HepG2 (cell line): ENCODE data around the gene ZNF629. TPM values are rescaled to one million over a fixed set of nuclear protein-coding genes. Genes with fewer than 3 reads are reported as not detected.

Experiments
- ATAC-seq: fragments of 200-7000 bp; cut with Tn5 transposase; 3 replicates; pipeline ENCODE4 v1.9.1; 2020; ENCODE audit warnings: mild to moderate bottlenecking, moderate library complexity
- Bru-seq: library from RNA; stranded (reverse); fragments of 400-500 nt; gene quantifications from one replicate; lab custom pipeline; 2021; lab: Mats Ljungman, UMichigan
- BruChase-seq, 2 experiments: library from RNA; stranded (reverse); fragments of 400-500 nt; gene quantifications; one replicate each; lab custom pipeline; 2021; lab: Mats Ljungman, UMichigan
- BruUV-seq: library from RNA; stranded (reverse); fragments of 400-500 nt; replicated peaks from 2 replicates; lab custom pipeline; 2021; lab: Mats Ljungman, UMichigan
- CTCF ChIA-PET: fragments of 300-600 bp; formaldehyde crosslinking; extraction: SDS; loops from one replicate; lab custom pipeline; 2021; ENCODE audit warnings: low total read pairs, inconsistent platforms, low intra/inter-chr PET ratio; lab: Yijun Ruan, JAX
- POLR2A ChIA-PET: fragments of 350-600 bp; sonication (Branson Sonifier 250); formaldehyde crosslinking; loops from one replicate; lab custom pipeline; 2020; ENCODE audit warnings: antibody characterized with exemption, inconsistent platforms; lab: Yijun Ruan, JAX
- DNase-seq: peaks from one replicate; pipeline ENCODE4 v3.0.0-alpha.2; 2015; ENCODE audit warnings: low spot score
- FAIRE-seq: peaks from 3 replicates; lab custom pipeline; 2011; peaks lifted over from hg19 to GRCh38; lab: Jason Lieb, UNC
- H2AFZ ChIP-seq: one replicate; pipeline ENCODE4 v1.6.1; 2011; ENCODE audit warnings: low read length, inconsistent platforms
- H3K27ac ChIP-seq: fragments of 300-600 bp; 3 replicates; pipeline ENCODE4 v1.8.0; 2011; ENCODE audit warnings: mixed run types, mild to moderate bottlenecking, mixed read lengths, low read length, inconsistent platforms; ENCODE audit not compliant: insufficient read depth; ENCODE audit errors: extremely low read length
- H3K27me3 ChIP-seq, 2 experiments: fragments of 200-600 bp in 1 of 2; 2 replicates in 1 of 2; 3 replicates in 1 of 2; pipeline versions ENCODE4 v1.6.0 to v1.8.0; 2011; ENCODE audit warnings: low read length in 2 of 2, mild to moderate bottlenecking in 2 of 2, moderate library complexity in 2 of 2, inconsistent platforms in 1 of 2; ENCODE audit not compliant: insufficient read depth in 2 of 2, control insufficient read depth in 1 of 2
- H3K36me3 ChIP-seq, 2 experiments: fragments of 200-600 bp in 1 of 2; replicated peaks in 1 of 2; 2 replicates in 1 of 2; 3 replicates in 1 of 2; pipeline versions ENCODE4 v1.5.1 to v1.8.0; 2011; ENCODE audit warnings: low read length in 2 of 2, inconsistent platforms in 1 of 2; ENCODE audit not compliant: insufficient read depth in 2 of 2, control insufficient read depth in 1 of 2
- H3K4me1 ChIP-seq: 2 replicates; pipeline ENCODE4 v1.5.1; 2012; ENCODE audit warnings: low read length, inconsistent platforms; ENCODE audit not compliant: insufficient read depth
- H3K4me2 ChIP-seq: 2 replicates; pipeline ENCODE4 v1.6.0; 2011; ENCODE audit warnings: low read depth, low read length, inconsistent platforms
- H3K4me3 ChIP-seq, 3 experiments: fragments of 200-600 bp in 1 of 3; sonication (generic), shearing (Covaris generic) in 1 of 3; replicated peaks in 1 of 3; 2 replicates each; pipeline ENCODE4 v1.5.1; 2011 to 2016; ENCODE audit warnings: low read length in 3 of 3, inconsistent platforms in 2 of 3, low read depth in 2 of 3, mild to moderate bottlenecking in 2 of 3, control low read depth in 1 of 3, mixed read lengths in 1 of 3; ENCODE audit not compliant: insufficient read depth in 1 of 3
- H3K79me2 ChIP-seq: one replicate; pipeline ENCODE4 v1.6.1; 2011; ENCODE audit warnings: low read length, inconsistent platforms; ENCODE audit not compliant: insufficient read depth
- H3K9ac ChIP-seq: 2 replicates; pipeline ENCODE4 v1.6.0; 2011; ENCODE audit warnings: mild to moderate bottlenecking, low read depth, low read length, inconsistent platforms; ENCODE audit not compliant: insufficient read depth
- H3K9me3 ChIP-seq: 2 replicates; pipeline ENCODE4 v1.5.1; 2012; ENCODE audit warnings: mild to moderate bottlenecking, low read length
- H4K20me1 ChIP-seq: 2 replicates; pipeline ENCODE4 v1.6.0; 2011; ENCODE audit warnings: inconsistent platforms, mild to moderate bottlenecking, low read length, moderate library complexity; ENCODE audit not compliant: insufficient read depth
- ARID3A ChIP-seq: IDR thresholded peaks from 2 replicates; pipeline ENCODE4 v1.6.1; 2012; ENCODE audit warnings: low read depth, low read length, improper control_type of control experiment
- BRCA1 ChIP-seq: sonication (generic); formaldehyde crosslinking; IDR thresholded peaks from 2 replicates; pipeline ENCODE4 v1.4.0; 2020; ENCODE audit warnings: missing genetic modification reagents
- DDIT3 ChIP-seq: sonication (generic); formaldehyde crosslinking; IDR thresholded peaks from 2 replicates; pipeline ENCODE4 v1.4.0; 2020; ENCODE audit warnings: mild to moderate bottlenecking, missing genetic modification reagents
- GFI1 ChIP-seq: sonication (generic); formaldehyde crosslinking; IDR thresholded peaks from 2 replicates; pipeline ENCODE4 v1.5.0; 2020; ENCODE audit warnings: missing genetic modification reagents, mild to moderate bottlenecking, borderline replicate concordance
- IRX3 ChIP-seq: sonication (generic); formaldehyde crosslinking; IDR thresholded peaks from 2 replicates; pipeline ENCODE4 v1.8.1; 2023; ENCODE audit warnings: mild to moderate bottlenecking, low read depth, missing genetic modification reagents, borderline replicate concordance
- NR3C1 ChIP-seq: sonication (generic); formaldehyde crosslinking; IDR thresholded peaks from 2 replicates; pipeline ENCODE4 v1.4.0; 2020; ENCODE audit warnings: missing genetic modification reagents
- PHF20 ChIP-seq: sonication (generic); formaldehyde crosslinking; IDR thresholded peaks from 2 replicates; pipeline ENCODE4 v1.5.0; 2020; ENCODE audit warnings: mild to moderate bottlenecking, missing genetic modification reagents
- SOX5 ChIP-seq: IDR thresholded peaks from 2 replicates; pipeline ENCODE4 v1.6.1; 2016; ENCODE audit warnings: borderline replicate concordance
- TFAP4 ChIP-seq: sonication (generic); IDR thresholded peaks from 2 replicates; pipeline ENCODE4 v1.6.1; 2016; ENCODE audit warnings: low read depth, borderline replicate concordance
- TIGD3 ChIP-seq: sonication (generic); formaldehyde crosslinking; IDR thresholded peaks from 2 replicates; pipeline ENCODE4 v1.5.1; 2020; ENCODE audit warnings: mild to moderate bottlenecking, missing genetic modification reagents, borderline replicate concordance
- YEATS4 ChIP-seq: sonication (generic); formaldehyde crosslinking; IDR thresholded peaks from 2 replicates; pipeline ENCODE4 v1.4.0; 2020; ENCODE audit warnings: missing genetic modification reagents, borderline replicate concordance
- ZNF124 ChIP-seq: sonication (generic); formaldehyde crosslinking; IDR thresholded peaks from 2 replicates; pipeline ENCODE4 v1.4.0; 2020; ENCODE audit warnings: missing genetic modification reagents
- ZNF143 ChIP-seq: sonication (generic); formaldehyde crosslinking; IDR thresholded peaks from 2 replicates; pipeline ENCODE4 v1.4.0; 2020; ENCODE audit warnings: missing genetic modification reagents
- WGBS: methylation state at CpG from one replicate; pipeline ENCODE4 v1.1.6; 2017; ENCODE audit warnings: low lambda C conversion rate; 5-methylcytosine and 5-hydroxymethylcytosine counted together
- in situ Hi-C: cut with HindIII; loops from 2 replicates; pipeline ENCODE4 v1.10.0; 2017; ENCODE audit warnings: low pct_unique_long_range_greater_than_20kb; ENCODE audit not compliant: extremely low pct_ligation_motif_present
- intact Hi-C: fragments of 100-400 bp; cut with micrococcal nuclease; formaldehyde crosslinking; loops from one replicate; pipeline ENCODE4 v1.10.0; 2022; ENCODE audit not compliant: unreplicated experiment
- long read RNA-seq, 2 experiments: library from RNA in 1 of 2; library from polyadenylated mRNA in 1 of 2; stranded (forward) in 1 of 2; unstranded in 1 of 2; transcript quantifications; one replicate each; pipeline ENCODE4 v2.0.0, GENCODE V29; 2019 to 2022
- polyA minus RNA-seq, 3 experiments: library from RNA; depleted of rRNA, polyadenylated mRNA; stranded (reverse); fragments of >200 nt; gene quantifications; 2 replicates each; pipeline ENCODE4 v1.2.3, GENCODE V29; 2011; ENCODE audit warnings: low replicate concordance in 1 of 3
- polyA plus RNA-seq, 8 experiments: library from polyadenylated mRNA; depleted of rRNA in 3 of 8; stranded (reverse) in 7 of 8; unstranded in 1 of 8; fragments of >200 nt; fragmentation: Illumina TruSeq in 4 of 8; extraction: Trizol in 4 of 8; gene quantifications; 2 replicates each; pipeline versions ENCODE4 v1.2.1 to v1.2.3, GENCODE V29; 2011 to 2016; ENCODE audit warnings: low read depth in 4 of 8, missing spikeins in 1 of 8, mixed read lengths in 1 of 8; ENCODE audit not compliant: insufficient read depth in 1 of 8
- total RNA-seq, 5 experiments: library from RNA; depleted of rRNA; stranded (reverse); fragments of >200 nt; fragmentation: Illumina TruSeq; extraction: Trizol; gene quantifications; 2 replicates each; pipeline ENCODE4 v1.2.3, GENCODE V29; 2016; ENCODE audit warnings: low read depth in 1 of 5

Gene ZNF629
- total RNA-seq (2016; rRNA removed; fragmentation: Illumina TruSeq; extraction: Trizol) (14.3 and 16.5 TPM in 2 replicates), polyA plus RNA-seq (2011; rRNA removed) (6.1 and 8.2 TPM in 2 replicates), polyA minus RNA-seq (2011; rRNA and poly(A)+ RNA removed; ENCODE audit: low replicate concordance) (9.3 and 12.7 TPM in 2 replicates), Bru-seq, nascent RNA (percentile 85 among the genes with signal in this experiment), BruChase-seq, experiment 1, labeled RNA remaining after a 6-hour chase (percentile 85 among the genes with signal in this experiment), BruChase-seq, experiment 2, labeled RNA remaining after a 2-hour chase (percentile 93 among the genes with signal in this experiment)
- 1.3 TPM in 2 replicates for total RNA-seq (2016; cell fraction: cytosol; rRNA removed; fragmentation: Illumina TruSeq; extraction: Trizol; ENCODE audit: low read depth)
- total RNA-seq (2016; cell fraction: insoluble cytoplasmic fraction; rRNA removed; fragmentation: Illumina TruSeq; extraction: Trizol): 12.7 and 16.5 TPM in 2 replicates
- total RNA-seq (2016; cell fraction: membrane; rRNA removed; fragmentation: Illumina TruSeq; extraction: Trizol): 5.2 and 5.9 TPM in 2 replicates
- total RNA-seq (2016; cell fraction: nucleus; rRNA removed; fragmentation: Illumina TruSeq; extraction: Trizol): 15.1 and 17.8 TPM in 2 replicates
- polyA plus RNA-seq (2011; cell fraction: cytosol; rRNA removed): 3.9 and 4.8 TPM in 2 replicates
- 25.0 TPM in 2 replicates for polyA plus RNA-seq (2011; cell fraction: nucleus; rRNA removed)
- 9.2 and 10.1 TPM in 2 replicates for polyA plus RNA-seq (2012)
- 0.64 and 0.65 TPM in 2 replicates for polyA plus RNA-seq (2016; cell fraction: cytosol; fragmentation: Illumina TruSeq; extraction: Trizol; ENCODE audit: low read depth)
- polyA plus RNA-seq (2016; cell fraction: insoluble cytoplasmic fraction; fragmentation: Illumina TruSeq; extraction: Trizol; ENCODE audit: low read depth): 11.8 and 14.8 TPM in 2 replicates
- polyA plus RNA-seq (2016; cell fraction: membrane; fragmentation: Illumina TruSeq; extraction: Trizol; ENCODE audit: low read depth): 2.2 and 2.7 TPM in 2 replicates
- 25.2 and 26.3 TPM in 2 replicates for polyA plus RNA-seq (2016; cell fraction: nucleus; fragmentation: Illumina TruSeq; extraction: Trizol; ENCODE audit: insufficient read depth, low read depth)
- 8.3 and 9.5 TPM in 2 replicates for polyA minus RNA-seq (2011; cell fraction: cytosol; rRNA and poly(A)+ RNA removed)
- polyA minus RNA-seq (2011; cell fraction: nucleus; rRNA and poly(A)+ RNA removed): 15.8 and 22.4 TPM in 2 replicates
- long read RNA-seq, experiment 1, partial matches to known transcripts: 0 of 10 reads
- long read RNA-seq, experiment 1, other reads (novel, unspliced or antisense): 10 of 10 reads
- long read RNA-seq, experiment 2, full-length matches to known transcripts: 7 of 52 reads
- long read RNA-seq, experiment 2, partial matches to known transcripts: 7 of 52 reads
- long read RNA-seq, experiment 2, other reads (novel, unspliced or antisense): 38 of 52 reads

GRCh38 chr16:30786936-30787612 is at the start of gene ZNF629:
TSS of gene ZNF629 (minus strand) at chr16:30787205. CDS start at chr16:30784482, 2,723 bp downstream.
- BruUV-seq: no TSS peak
- in situ Hi-C loops (no loop called here), intact Hi-C loops (loop anchor here (1.0 to 5.0 kb wide), 3 partner anchors 18 to 210 kb away; no protein-coding TSS in a partner anchor)
- H3K9ac ChIP-seq: peak within 1 kb of the TSS; percentile 95
- 2% methylated on average over 24 of the region's 37 CpGs for WGBS
- peaks cover 30% of the 10 kb centered on the region for H3K4me1 ChIP-seq
- peak; percentile 74 for FAIRE-seq
- no peaks in the 10 kb centered on the region for H4K20me1 ChIP-seq
- peak; percentile 79 for DNase-seq
- H3K9me3 ChIP-seq: no peaks in the 10 kb centered on the region
- H3K4me3 ChIP-seq: peak within 1 kb of the TSS; percentile 99 to 100 (median 100)
- peak within 1 kb of the TSS; percentile 78 for H3K27ac ChIP-seq
- H2AFZ ChIP-seq: peak within 1 kb of the TSS; percentile 8
- H3K27me3 ChIP-seq: peaks cover 3 to 5% of the 10 kb centered on the region in 2 experiments; a peak in 2 of 5 replicates
- peak; percentile 83 for ATAC-seq
- peaks cover 29% of the 10 kb centered on the region for H3K79me2 ChIP-seq
- H3K36me3 ChIP-seq: peaks cover 16 to 22% of the 10 kb centered on the region in 2 experiments
- ChIA-PET CTCF (interaction anchor here (1.0 kb wide), 1 partner anchor 27 kb away, joined by 3 read pairs; no protein-coding TSS in a partner anchor), POLR2A (interaction anchor here (0.6 to 2.9 kb wide), 16 partner anchors 9 to 157 kb away, joined by 3 to 257 read pairs (median 6); partner anchors contain the start of genes FBRS and PHKG2)
- H3K4me2 ChIP-seq: peak within 1 kb of the TSS; percentile 92
- no peak; the same call in 1 of the 2 replicates for TF ChIP-seq TFAP4
- peak; percentile 64; the same call in 1 of the 2 replicates for TF ChIP-seq GFI1
- TF ChIP-seq IRX3 (CRISPR knock-in tag): peak; percentile 63
- TF ChIP-seq SOX5 (CRISPR knock-in tag): peak; percentile 35; the same call in 1 of the 2 replicates
- TF ChIP-seq PHF20: peak; percentile 89
- TF ChIP-seq ARID3A: no peak
- no peak for TF ChIP-seq DDIT3
- TF ChIP-seq TIGD3 (CRISPR knock-in tag): 0 out of 2 replicates have a peak, but pooled peaks have one; percentile 37
- TF ChIP-seq YEATS4 (CRISPR knock-in tag): peak; percentile 64; the same call in 1 of the 2 replicates
- peak; percentile 34; the same call in 1 of the 2 replicates for TF ChIP-seq ZNF124 (CRISPR knock-in tag)
- TF ChIP-seq ZNF143 (CRISPR knock-in tag): peak; percentile 74
- TF ChIP-seq BRCA1 (CRISPR knock-in tag): peak; percentile 78; the same call in 1 of the 2 replicates
- TF ChIP-seq NR3C1: 0 out of 2 replicates have a peak, but pooled peaks have one; percentile 21
